ENCODE results near the gene CMPK2.
"Not testable (repeated sequence)": the region's sequence is repeated elsewhere in the genome, so short reads cannot be mapped to it uniquely, and the experiment has no call there.

Gene CMPK2

GRCh38 chr2:6865346-6866274 lies at the start of gene CMPK2:
TSS of gene CMPK2 (minus strand) at chr2:6865907. CDS start at chr2:6865696, 211 bp downstream.
- DNase-seq, result peak; percentile 15

GRCh38 chr2:6915399-6915798 lies 49.7 kb upstream of the CMPK2 start:
- DNase-seq, result no peak

- no peak for DNase-seq
Measured at GRCh38 chr2:6914828-6915227, 49.1 kb upstream of the CMPK2 start.

- no peak for DNase-seq
Measured at GRCh38 chr2:6913415-6914157, 47.9 kb upstream of the CMPK2 start.

GRCh38 chr2:6911721-6912120 lies 46.0 kb upstream of the CMPK2 start:
- DNase-seq, result no peak

GRCh38 chr2:6909431-6910385 lies 44.0 kb upstream of the CMPK2 start:
- DNase-seq, result no peak

GRCh38 chr2:6908291-6908690 lies 42.6 kb upstream of the CMPK2 start:
- DNase-seq, result no peak

GRCh38 chr2:6906165-6906741 lies 40.5 kb upstream of the CMPK2 start:
- no peak for DNase-seq

GRCh38 chr2:6905668-6906067 lies 40.0 kb upstream of the CMPK2 start:
- DNase-seq, result no peak

GRCh38 chr2:6902581-6902980 lies 36.9 kb upstream of the CMPK2 start:
- not testable (repeated sequence) for DNase-seq

- DNase-seq, result no peak
Measured at GRCh38 chr2:6896930-6897759, 31.4 kb upstream of the CMPK2 start.

GRCh38 chr2:6893876-6894482 lies 28.3 kb upstream of the CMPK2 start:
- no peak for DNase-seq

- DNase-seq, result no peak
Measured at GRCh38 chr2:6888724-6889123, 23.0 kb upstream of the CMPK2 start.

GRCh38 chr2:6887751-6888192 lies 22.1 kb upstream of the CMPK2 start:
- DNase-seq, result no peak

- DNase-seq, result no peak
Measured at GRCh38 chr2:6885968-6886367, 20.3 kb upstream of the CMPK2 start.

- DNase-seq, result no peak
Measured at GRCh38 chr2:6885551-6885950, 19.8 kb upstream of the CMPK2 start.

GRCh38 chr2:6883448-6884122 lies 17.9 kb upstream of the CMPK2 start:
- DNase-seq, result no peak

- DNase-seq, result no peak
Measured at GRCh38 chr2:6881516-6881915, 15.8 kb upstream of the CMPK2 start.

- no peak for DNase-seq
Measured at GRCh38 chr2:6881046-6881445, 15.3 kb upstream of the CMPK2 start.

- no peak for DNase-seq
Measured at GRCh38 chr2:6880200-6880733, 14.6 kb upstream of the CMPK2 start.

All from T1000 (cell line).